SU-DHL-6 (cell line): ENCODE measurements around the gene WNT4.

Experiments used
- H2AFZ ChIP-seq: fragments of 200-600 bp; sonication (generic); 2 replicates; pipeline ENCODE4 v1.6.1; 2014; ENCODE audit warnings: low read depth, mild to moderate bottlenecking, moderate library complexity, mixed read lengths, antibody characterized with exemption, low read length; ENCODE audit not compliant: severe bottlenecking
- H3F3A ChIP-seq: fragments of 200-600 bp; shearing (Covaris generic); 2 replicates; pipeline ENCODE4 v1.6.0; 2016; ENCODE audit warnings: antibody characterized with exemption, mild to moderate bottlenecking; ENCODE audit not compliant: insufficient read depth
- H3K27ac ChIP-seq: fragments of 200-600 bp; sonication (generic); 2 replicates; pipeline ENCODE4 v1.5.1; 2016; ENCODE audit warnings: low read depth, mild to moderate bottlenecking, low read length, moderate library complexity, mixed read lengths
- H3K27me3 ChIP-seq: fragments of 200-600 bp; sonication (generic), shearing (Covaris generic); 2 replicates; pipeline ENCODE4 v1.6.0; 2014; ENCODE audit warnings: mild to moderate bottlenecking, low read length
- H3K36me3 ChIP-seq: fragments of 200-600 bp; sonication (generic); 2 replicates; pipeline ENCODE4 v1.6.1; 2014; ENCODE audit warnings: mild to moderate bottlenecking, low read length, mixed read lengths
- H3K4me2 ChIP-seq: fragments of 300-600, 200-600 bp; shearing (Covaris generic), sonication (generic); 2 replicates; pipeline ENCODE4 v1.6.0; 2014; ENCODE audit warnings: low read length, low read depth, mild to moderate bottlenecking; ENCODE audit not compliant: poor library complexity, severe bottlenecking
- H3K4me3 ChIP-seq: fragments of 200-600 bp; sonication (generic); 2 replicates; pipeline ENCODE4 v1.5.1; 2014; ENCODE audit warnings: antibody characterized with exemption, low read length, mild to moderate bottlenecking, mixed read lengths; ENCODE audit not compliant: insufficient read depth, poor library complexity, severe bottlenecking
- H3K79me2 ChIP-seq: fragments of 200-600 bp; sonication (generic); 2 replicates; pipeline ENCODE4 v1.6.1; 2014; ENCODE audit warnings: mild to moderate bottlenecking, low read length, moderate library complexity; ENCODE audit not compliant: insufficient read depth
- H3K9ac ChIP-seq: fragments of 200-600 bp; sonication (generic); 2 replicates; pipeline ENCODE4 v1.7.0; 2014; ENCODE audit warnings: mild to moderate bottlenecking, low read length
- H3K9me2 ChIP-seq: fragments of 200-600 bp; sonication (generic); replicated peaks from 2 replicates; pipeline ENCODE4 v1.6.1; 2014; ENCODE audit warnings: low read length; ENCODE audit not compliant: insufficient read depth
- H3K9me3 ChIP-seq: fragments of 200-600 bp; sonication (generic); 2 replicates; pipeline ENCODE4 v1.6.1; 2014; ENCODE audit warnings: low read length, mixed read lengths; ENCODE audit not compliant: insufficient read depth
- H4K20me1 ChIP-seq: fragments of 200-600 bp; sonication (generic); 2 replicates; pipeline ENCODE4 v1.6.1; 2014; ENCODE audit warnings: low read depth, mild to moderate bottlenecking, antibody characterized with exemption, low read length, moderate library complexity, mixed read lengths
- EZH2phosphoT487 ChIP-seq: fragments of 200-600 bp; sonication (generic), shearing (Covaris generic); conservative IDR thresholded peaks from 2 replicates; pipeline ENCODE4 v1.6.1; 2018; ENCODE audit warnings: mild to moderate bottlenecking, antibody characterized with exemption, low read length, moderate library complexity, mixed read lengths
- TF ChIP-seq, protein P1 (sequence below): fragments of 200-600 bp; sonication (generic); IDR thresholded peaks from one replicate; pipeline ENCODE4 v1.5.1; 2017; ENCODE audit warnings: antibody characterized with exemption, mild to moderate bottlenecking, low read length, moderate library complexity; ENCODE audit not compliant: insufficient read depth, poor library complexity, severe bottlenecking

WNT4 gene

DNA sequence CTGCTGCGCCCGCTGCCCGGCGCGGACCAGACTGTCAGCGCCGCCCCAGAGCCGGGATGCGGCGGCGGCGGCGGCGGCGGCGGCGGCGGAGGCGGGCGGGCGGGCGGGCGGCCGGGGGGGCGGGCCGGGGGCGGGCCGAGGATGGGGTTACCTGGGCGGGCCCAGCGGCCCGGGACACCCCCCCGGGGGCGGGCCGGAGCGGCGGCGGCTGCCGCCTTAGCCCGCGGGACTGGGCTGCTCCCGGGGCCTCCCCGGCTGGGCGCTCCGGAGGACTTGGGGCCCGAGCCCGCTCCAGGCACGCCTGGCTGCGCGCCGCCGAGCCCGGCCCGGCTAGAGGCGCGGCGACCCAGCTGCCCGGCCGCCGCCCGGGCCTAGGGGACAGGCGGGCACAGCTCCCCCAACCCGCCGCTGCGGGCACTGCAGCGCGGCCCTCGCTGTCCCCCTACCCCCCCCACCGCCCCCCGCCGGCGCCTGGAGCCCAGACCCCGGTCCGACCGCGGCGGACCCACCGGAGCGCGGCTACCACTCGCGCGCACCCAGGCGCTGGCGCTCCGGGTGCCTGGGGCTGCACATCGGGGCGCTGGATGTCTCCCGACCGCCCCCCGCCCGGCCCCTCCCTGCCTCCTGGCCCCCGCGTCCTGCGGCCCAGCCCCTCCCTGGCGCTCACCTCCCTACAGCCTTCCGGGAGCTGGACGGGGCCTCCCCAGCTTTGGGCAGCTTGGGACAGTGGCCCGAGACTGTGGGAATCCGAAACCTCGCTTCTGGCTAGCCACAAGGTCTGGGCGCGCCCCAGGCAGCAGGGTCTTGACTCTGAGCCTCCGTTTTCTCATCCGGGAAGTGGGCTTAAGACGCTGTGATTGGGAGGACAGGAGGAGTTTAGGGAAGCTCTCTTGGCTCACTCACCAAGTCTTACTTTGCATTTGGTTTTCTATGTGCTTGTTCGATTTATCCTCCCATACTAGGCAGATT lies at the start of gene WNT4:
Gene WNT4 (minus strand): TSS at position 33 of the 969 bp plus-strand sequence. CDS start 175 bp downstream, outside the sequence.
- TF ChIP-seq, protein P1, sequence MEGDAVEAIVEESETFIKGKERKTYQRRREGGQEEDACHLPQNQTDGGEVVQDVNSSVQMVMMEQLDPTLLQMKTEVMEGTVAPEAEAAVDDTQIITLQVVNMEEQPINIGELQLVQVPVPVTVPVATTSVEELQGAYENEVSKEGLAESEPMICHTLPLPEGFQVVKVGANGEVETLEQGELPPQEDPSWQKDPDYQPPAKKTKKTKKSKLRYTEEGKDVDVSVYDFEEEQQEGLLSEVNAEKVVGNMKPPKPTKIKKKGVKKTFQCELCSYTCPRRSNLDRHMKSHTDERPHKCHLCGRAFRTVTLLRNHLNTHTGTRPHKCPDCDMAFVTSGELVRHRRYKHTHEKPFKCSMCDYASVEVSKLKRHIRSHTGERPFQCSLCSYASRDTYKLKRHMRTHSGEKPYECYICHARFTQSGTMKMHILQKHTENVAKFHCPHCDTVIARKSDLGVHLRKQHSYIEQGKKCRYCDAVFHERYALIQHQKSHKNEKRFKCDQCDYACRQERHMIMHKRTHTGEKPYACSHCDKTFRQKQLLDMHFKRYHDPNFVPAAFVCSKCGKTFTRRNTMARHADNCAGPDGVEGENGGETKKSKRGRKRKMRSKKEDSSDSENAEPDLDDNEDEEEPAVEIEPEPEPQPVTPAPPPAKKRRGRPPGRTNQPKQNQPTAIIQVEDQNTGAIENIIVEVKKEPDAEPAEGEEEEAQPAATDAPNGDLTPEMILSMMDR: no peak
- TF ChIP-seq EZH2phosphoT487: no peak
- Histone ChIP-seq H3K36me3 (no peaks in the 10 kb centered on the region), H3K9me3 (no peaks in the 10 kb centered on the region), H3K9ac (no peak within 1 kb of the TSS), H3K27me3 (no peaks in the 10 kb centered on the region), H3K79me2 (no peaks in the 10 kb centered on the region), H4K20me1 (no peaks in the 10 kb centered on the region), H3K27ac (no peak within 1 kb of the TSS), H3F3A (no peaks in the 10 kb centered on the region), H3K4me3 (peak within 1 kb of the TSS; percentile 25), H3K9me2 (no peaks in the 10 kb centered on the region), H2AFZ (no peak within 1 kb of the TSS), H3K4me2 (peak within 1 kb of the TSS; percentile 28)

DNA sequence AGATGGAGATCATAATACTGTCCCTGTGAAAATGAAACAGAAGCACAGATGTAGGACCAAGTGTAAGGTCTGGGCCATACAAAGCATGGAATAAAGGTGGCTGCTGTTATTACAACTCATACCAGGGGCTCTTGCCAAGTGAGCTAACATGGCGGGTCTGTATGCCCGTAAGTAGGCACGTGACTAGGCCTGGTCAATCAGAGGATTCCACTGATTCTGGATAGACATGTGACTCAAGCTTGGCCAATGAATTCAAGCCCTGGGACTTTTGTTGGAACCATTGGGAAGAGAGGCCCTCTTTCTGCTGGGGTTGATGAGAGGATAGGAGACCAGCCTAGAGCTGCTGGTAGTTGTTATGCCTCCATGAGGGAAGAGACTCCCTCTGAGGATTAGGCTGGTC lies 47.8 kb upstream of the WNT4 start:
- no peak overlapping the region for H3K4me2 ChIP-seq
- TF ChIP-seq EZH2phosphoT487: no peak
- TF ChIP-seq, protein P1: no peak
- no peak overlapping the region for H3K27ac ChIP-seq
- no peak overlapping the region for H3K9ac ChIP-seq
- H3K9me2 ChIP-seq: no peaks in the 10 kb centered on the region
- H4K20me1 ChIP-seq: no peaks in the 10 kb centered on the region
- no peaks in the 10 kb centered on the region for H3K79me2 ChIP-seq
- no peaks in the 10 kb centered on the region for H3F3A ChIP-seq
- no peak overlapping the region for H2AFZ ChIP-seq
- no peaks in the 10 kb centered on the region for H3K36me3 ChIP-seq
- H3K27me3 ChIP-seq: no peaks in the 10 kb centered on the region
- H3K4me3 ChIP-seq: no peak overlapping the region
- H3K9me3 ChIP-seq: no peaks in the 10 kb centered on the region

DNA sequence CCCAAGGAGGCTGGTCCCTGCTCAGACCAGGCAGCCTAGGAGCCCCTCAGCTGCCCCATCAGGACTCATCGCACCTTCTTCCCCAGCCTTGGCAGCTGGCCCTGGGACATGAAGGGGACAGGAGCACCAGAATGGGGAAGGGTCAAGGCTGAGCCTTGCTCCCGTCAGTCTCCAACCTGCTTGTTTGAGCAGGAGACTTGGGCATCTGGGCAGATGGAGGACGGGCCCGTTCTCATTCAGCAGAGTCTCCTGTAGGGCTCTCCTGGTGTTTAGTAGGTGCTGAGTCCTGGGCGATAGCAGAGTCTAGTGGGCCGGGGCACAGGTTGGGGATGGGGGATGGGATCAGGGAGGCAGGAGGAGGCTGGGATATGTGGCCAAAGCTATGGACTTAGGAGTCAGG lies 47.4 kb upstream of the WNT4 start:
- H3K4me2 ChIP-seq: no peak overlapping the region
- H3K36me3 ChIP-seq: no peaks in the 10 kb centered on the region
- H3K9ac ChIP-seq: no peak overlapping the region
- H3F3A ChIP-seq: no peaks in the 10 kb centered on the region
- H4K20me1 ChIP-seq: no peaks in the 10 kb centered on the region
- H3K27ac ChIP-seq: no peak overlapping the region
- no peaks in the 10 kb centered on the region for H3K9me3 ChIP-seq
- no peaks in the 10 kb centered on the region for H3K27me3 ChIP-seq
- no peaks in the 10 kb centered on the region for H3K9me2 ChIP-seq
- TF ChIP-seq, protein P1: no peak
- TF ChIP-seq EZH2phosphoT487: no peak
- no peak overlapping the region for H2AFZ ChIP-seq
- H3K4me3 ChIP-seq: no peak overlapping the region
- no peaks in the 10 kb centered on the region for H3K79me2 ChIP-seq
